Measurements from ENCODE around the gene MCF2L.

The MCF2L gene

GRCh38 chr13:113116206-113116800 lies 147.3 kb downstream of the MCF2L start:
- Histone ChIP-seq H3K4me3 (ENCODE audit: low read depth, low read length) (no peak overlapping the region), H3K9me3 (ENCODE audit: control insufficient read depth, insufficient read depth, low read length) (no peaks in the 10 kb centered on the region), H3K4me1 (ENCODE audit: control insufficient read depth, insufficient read depth, low read length) (no peaks in the 10 kb centered on the region), H3K27ac (ENCODE audit: low read depth, low read length) (no peak overlapping the region), H3K36me3 (ENCODE audit: control insufficient read depth, insufficient read depth, low read length) (no peaks in the 10 kb centered on the region), H3K9ac (ENCODE audit: low read depth, low read length) (no peak overlapping the region), H3K27me3 (ENCODE audit: control insufficient read depth, insufficient read depth, low read length) (peaks cover 16% of the 10 kb centered on the region)

GRCh38 chr13:113116871-113117271 lies 147.9 kb downstream of the MCF2L start:
- no peak overlapping the region for H3K4me3 ChIP-seq (ENCODE audit: low read depth, low read length)
- peaks cover 13% of the 10 kb centered on the region for H3K27me3 ChIP-seq (ENCODE audit: control insufficient read depth, insufficient read depth, low read length)
- no peak overlapping the region for H3K9ac ChIP-seq (ENCODE audit: low read depth, low read length)
- H3K9me3 ChIP-seq (ENCODE audit: control insufficient read depth, insufficient read depth, low read length) = no peaks in the 10 kb centered on the region
- H3K36me3 ChIP-seq (ENCODE audit: control insufficient read depth, insufficient read depth, low read length) = no peaks in the 10 kb centered on the region
- no peaks in the 10 kb centered on the region for H3K4me1 ChIP-seq (ENCODE audit: control insufficient read depth, insufficient read depth, low read length)
- no peak overlapping the region for H3K27ac ChIP-seq (ENCODE audit: low read depth, low read length)

- no peaks in the 10 kb centered on the region for H3K9me3 ChIP-seq (ENCODE audit: control insufficient read depth, insufficient read depth, low read length)
- H3K4me3 ChIP-seq (ENCODE audit: low read depth, low read length) = no peak overlapping the region
- H3K27me3 ChIP-seq (ENCODE audit: control insufficient read depth, insufficient read depth, low read length) = peaks cover 12% of the 10 kb centered on the region
- no peaks in the 10 kb centered on the region for H3K4me1 ChIP-seq (ENCODE audit: control insufficient read depth, insufficient read depth, low read length)
- no peaks in the 10 kb centered on the region for H3K36me3 ChIP-seq (ENCODE audit: control insufficient read depth, insufficient read depth, low read length)
- H3K9ac ChIP-seq (ENCODE audit: low read depth, low read length) = no peak overlapping the region
- H3K27ac ChIP-seq (ENCODE audit: low read depth, low read length) = no peak overlapping the region
Observed at GRCh38 chr13:113117335-113117872, 148.4 kb downstream of the MCF2L start.

GRCh38 chr13:113117911-113118260 lies 148.9 kb downstream of the MCF2L start:
- Histone ChIP-seq H3K36me3 (ENCODE audit: control insufficient read depth, insufficient read depth, low read length) (no peaks in the 10 kb centered on the region), H3K4me3 (ENCODE audit: low read depth, low read length) (no peak overlapping the region), H3K4me1 (ENCODE audit: control insufficient read depth, insufficient read depth, low read length) (no peaks in the 10 kb centered on the region; the same call in 1 of the 2 replicates), H3K9me3 (ENCODE audit: control insufficient read depth, insufficient read depth, low read length) (no peaks in the 10 kb centered on the region), H3K27me3 (ENCODE audit: control insufficient read depth, insufficient read depth, low read length) (peaks cover 11% of the 10 kb centered on the region), H3K27ac (ENCODE audit: low read depth, low read length) (no peak overlapping the region), H3K9ac (ENCODE audit: low read depth, low read length) (no peak overlapping the region)

- Histone ChIP-seq H3K27me3 (ENCODE audit: control insufficient read depth, insufficient read depth, low read length) (peaks cover 5% of the 10 kb centered on the region; the same call in 1 of the 2 replicates), H3K4me3 (ENCODE audit: low read depth, low read length) (no peak overlapping the region), H3K9ac (ENCODE audit: low read depth, low read length) (no peak overlapping the region), H3K4me1 (ENCODE audit: control insufficient read depth, insufficient read depth, low read length) (no peaks in the 10 kb centered on the region; the same call in 1 of the 2 replicates), H3K36me3 (ENCODE audit: control insufficient read depth, insufficient read depth, low read length) (no peaks in the 10 kb centered on the region), H3K27ac (ENCODE audit: low read depth, low read length) (no peak overlapping the region), H3K9me3 (ENCODE audit: control insufficient read depth, insufficient read depth, low read length) (no peaks in the 10 kb centered on the region)
Observed at GRCh38 chr13:113118261-113119021, 149.4 kb downstream of the MCF2L start.

GRCh38 chr13:113119166-113119821 lies 150.3 kb downstream of the MCF2L start:
- no peak overlapping the region for H3K27ac ChIP-seq (ENCODE audit: low read depth, low read length)
- H3K4me3 ChIP-seq (ENCODE audit: low read depth, low read length) = no peak overlapping the region
- H3K27me3 ChIP-seq (ENCODE audit: control insufficient read depth, insufficient read depth, low read length) = no peaks in the 10 kb centered on the region
- H3K9ac ChIP-seq (ENCODE audit: low read depth, low read length) = no peak overlapping the region
- no peaks in the 10 kb centered on the region for H3K36me3 ChIP-seq (ENCODE audit: control insufficient read depth, insufficient read depth, low read length)
- H3K9me3 ChIP-seq (ENCODE audit: control insufficient read depth, insufficient read depth, low read length) = no peaks in the 10 kb centered on the region
- H3K4me1 ChIP-seq (ENCODE audit: control insufficient read depth, insufficient read depth, low read length) = no peaks in the 10 kb centered on the region; the same call in 1 of the 2 replicates

GRCh38 chr13:113119822-113120189 lies 150.8 kb downstream of the MCF2L start:
- Histone ChIP-seq H3K27me3 (ENCODE audit: control insufficient read depth, insufficient read depth, low read length) (no peaks in the 10 kb centered on the region), H3K9ac (ENCODE audit: low read depth, low read length) (no peak overlapping the region), H3K4me3 (ENCODE audit: low read depth, low read length) (no peak overlapping the region)

GRCh38 chr13:113120300-113121182 lies 151.5 kb downstream of the MCF2L start:
- H3K4me3 ChIP-seq (ENCODE audit: low read depth, low read length) = no peak overlapping the region
- H3K27ac ChIP-seq (ENCODE audit: low read depth, low read length) = no peak overlapping the region
- H3K9ac ChIP-seq (ENCODE audit: low read depth, low read length) = no peak overlapping the region
- no peaks in the 10 kb centered on the region; the same call in 1 of the 2 replicates for H3K4me1 ChIP-seq (ENCODE audit: control insufficient read depth, insufficient read depth, low read length)
- no peaks in the 10 kb centered on the region for H3K9me3 ChIP-seq (ENCODE audit: control insufficient read depth, insufficient read depth, low read length)
- no peaks in the 10 kb centered on the region for H3K36me3 ChIP-seq (ENCODE audit: control insufficient read depth, insufficient read depth, low read length)
- no peaks in the 10 kb centered on the region for H3K27me3 ChIP-seq (ENCODE audit: control insufficient read depth, insufficient read depth, low read length)

More at GRCh38 chr13:113119822-113120189, 150.8 kb downstream of the MCF2L start:
- Histone ChIP-seq H3K4me1 (ENCODE audit: control insufficient read depth, insufficient read depth, low read length) (no peaks in the 10 kb centered on the region; the same call in 1 of the 2 replicates), H3K9me3 (ENCODE audit: control insufficient read depth, insufficient read depth, low read length) (no peaks in the 10 kb centered on the region), H3K27ac (ENCODE audit: low read depth, low read length) (no peak overlapping the region), H3K36me3 (ENCODE audit: control insufficient read depth, insufficient read depth, low read length) (no peaks in the 10 kb centered on the region)

GRCh38 chr13:113121183-113121927 lies 152.3 kb downstream of the MCF2L start:
- Histone ChIP-seq H3K27me3 (ENCODE audit: control insufficient read depth, insufficient read depth, low read length) (no peaks in the 10 kb centered on the region), H3K9me3 (ENCODE audit: control insufficient read depth, insufficient read depth, low read length) (no peaks in the 10 kb centered on the region), H3K4me3 (ENCODE audit: low read depth, low read length) (no peak overlapping the region), H3K36me3 (ENCODE audit: control insufficient read depth, insufficient read depth, low read length) (no peaks in the 10 kb centered on the region), H3K9ac (ENCODE audit: low read depth, low read length) (no peak overlapping the region), H3K4me1 (ENCODE audit: control insufficient read depth, insufficient read depth, low read length) (no peaks in the 10 kb centered on the region; the same call in 1 of the 2 replicates), H3K27ac (ENCODE audit: low read depth, low read length) (no peak overlapping the region)

GRCh38 chr13:113121928-113122471 lies 153.0 kb downstream of the MCF2L start:
- H3K9ac ChIP-seq (ENCODE audit: low read depth, low read length) = no peak overlapping the region
- H3K4me3 ChIP-seq (ENCODE audit: low read depth, low read length) = no peak overlapping the region
- no peak overlapping the region for H3K27ac ChIP-seq (ENCODE audit: low read depth, low read length)
- H3K9me3 ChIP-seq (ENCODE audit: control insufficient read depth, insufficient read depth, low read length) = no peaks in the 10 kb centered on the region
- no peaks in the 10 kb centered on the region for H3K27me3 ChIP-seq (ENCODE audit: control insufficient read depth, insufficient read depth, low read length)
- H3K36me3 ChIP-seq (ENCODE audit: control insufficient read depth, insufficient read depth, low read length) = no peaks in the 10 kb centered on the region
- H3K4me1 ChIP-seq (ENCODE audit: control insufficient read depth, insufficient read depth, low read length) = no peaks in the 10 kb centered on the region; the same call in 1 of the 2 replicates
